ENCODE data around the gene MMRN2. TPM values are rescaled to one million over a fixed set of nuclear protein-coding genes. Genes with fewer than 3 reads are reported as not detected.

MMRN2 gene
- total RNA-seq, 6 donors from 2014 or later: 18.8 to 76.8 (median 31.3) TPM

DNA sequence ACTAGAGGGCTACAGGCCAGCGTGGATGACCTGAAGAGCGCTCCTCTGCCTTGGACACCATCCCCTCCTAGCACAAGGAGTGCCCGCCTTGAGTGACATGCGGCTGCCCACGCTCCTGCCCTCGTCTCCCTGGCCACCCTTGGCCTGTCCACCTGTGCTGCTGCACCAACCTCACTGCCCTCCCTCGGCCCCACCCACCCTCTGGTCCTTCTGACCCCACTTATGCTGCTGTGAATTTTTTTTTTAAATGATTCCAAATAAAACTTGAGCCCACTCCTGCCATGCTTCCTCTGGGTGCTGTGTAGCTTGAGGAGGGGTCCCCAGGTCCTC, 5.5 kb upstream of the MMRN2 start:
- no peaks in the 10 kb centered on the region for H3K27me3 ChIP-seq
- 89 to 93% methylated on average over 7 of the region's 7 CpGs for WGBS, 2 donors
- no peak overlapping the region for H3K27ac ChIP-seq
- no peaks in the 10 kb centered on the region for H3K9me3 ChIP-seq
- H3K4me1 ChIP-seq: peaks cover 38 to 52% (median 48%) of the 10 kb centered on the region in 4 donors
- H3K36me3 ChIP-seq: no peaks in the 10 kb centered on the region
- H3K4me3 ChIP-seq: no peak overlapping the region
- DNase-seq (peak in 1 of 2 donors; percentile 17), ATAC-seq (ENCODE audit: low FRiP score in 2 of 2) (no peak)
- no peak for TF ChIP-seq EP300 (IDR thresholded peaks at IDR 0.05)
- TF ChIP-seq POLR2AphosphoS5 (IDR thresholded peaks at IDR 0.05): no peak
- TF ChIP-seq, protein P1, sequence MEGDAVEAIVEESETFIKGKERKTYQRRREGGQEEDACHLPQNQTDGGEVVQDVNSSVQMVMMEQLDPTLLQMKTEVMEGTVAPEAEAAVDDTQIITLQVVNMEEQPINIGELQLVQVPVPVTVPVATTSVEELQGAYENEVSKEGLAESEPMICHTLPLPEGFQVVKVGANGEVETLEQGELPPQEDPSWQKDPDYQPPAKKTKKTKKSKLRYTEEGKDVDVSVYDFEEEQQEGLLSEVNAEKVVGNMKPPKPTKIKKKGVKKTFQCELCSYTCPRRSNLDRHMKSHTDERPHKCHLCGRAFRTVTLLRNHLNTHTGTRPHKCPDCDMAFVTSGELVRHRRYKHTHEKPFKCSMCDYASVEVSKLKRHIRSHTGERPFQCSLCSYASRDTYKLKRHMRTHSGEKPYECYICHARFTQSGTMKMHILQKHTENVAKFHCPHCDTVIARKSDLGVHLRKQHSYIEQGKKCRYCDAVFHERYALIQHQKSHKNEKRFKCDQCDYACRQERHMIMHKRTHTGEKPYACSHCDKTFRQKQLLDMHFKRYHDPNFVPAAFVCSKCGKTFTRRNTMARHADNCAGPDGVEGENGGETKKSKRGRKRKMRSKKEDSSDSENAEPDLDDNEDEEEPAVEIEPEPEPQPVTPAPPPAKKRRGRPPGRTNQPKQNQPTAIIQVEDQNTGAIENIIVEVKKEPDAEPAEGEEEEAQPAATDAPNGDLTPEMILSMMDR (IDR thresholded peaks at IDR 0.05): no peak
- TF ChIP-seq POLR2A (IDR thresholded peaks at IDR 0.05): no peak

DNA sequence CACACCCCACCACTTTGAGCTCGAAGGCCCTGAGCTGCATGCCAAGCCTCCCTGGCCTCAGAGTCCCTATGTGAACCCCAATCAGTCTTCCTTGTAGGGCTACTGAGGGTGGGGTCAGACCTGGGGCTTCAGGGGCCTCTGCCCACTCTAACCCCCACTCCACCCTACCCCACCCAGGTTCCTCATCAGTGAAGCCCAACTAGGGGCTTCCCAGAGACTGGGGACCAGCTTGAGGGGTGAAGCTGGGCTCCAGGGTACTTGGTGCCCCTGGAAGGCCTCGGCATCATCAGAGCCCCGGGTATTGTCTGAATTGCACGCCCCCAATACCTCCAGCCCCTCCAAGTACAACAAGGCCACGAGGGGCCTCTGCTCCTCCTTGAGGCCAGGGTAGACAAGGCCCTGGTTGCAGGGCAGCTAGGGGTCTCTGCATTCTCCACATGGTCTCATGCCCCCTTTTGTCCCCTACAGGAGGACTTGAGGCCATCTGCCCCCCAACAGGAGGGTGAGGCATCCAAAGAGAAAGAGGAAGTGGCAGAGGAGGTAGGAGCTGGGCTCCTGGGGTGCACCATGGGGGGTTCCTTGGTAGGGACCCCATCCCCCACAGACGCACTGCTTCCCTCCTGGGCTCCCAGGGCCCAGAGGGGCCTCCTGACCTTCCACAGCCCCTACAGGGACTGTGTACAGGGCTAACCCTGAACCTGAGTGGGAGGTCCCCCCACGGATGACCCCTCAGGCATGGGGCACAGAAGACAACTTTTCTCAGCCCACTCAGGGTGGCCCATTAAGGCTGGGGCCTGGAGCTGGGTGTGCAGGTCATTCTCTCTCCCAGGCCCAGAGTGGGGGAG, 4.9 kb upstream of the MMRN2 start:
- TF ChIP-seq EP300 (IDR thresholded peaks at IDR 0.05) (no peak), POLR2A (IDR thresholded peaks at IDR 0.05) (no peak), POLR2AphosphoS5 (IDR thresholded peaks at IDR 0.05) (no peak)
- TF ChIP-seq, protein P1 (IDR thresholded peaks at IDR 0.05): no peak
- WGBS, 2 donors: 87% methylated on average over 7 of the region's 7 CpGs; no CpG with 5 or more reads in 1 of the 2 donors
- no peaks in the 10 kb centered on the region for H3K9me3 ChIP-seq
- peaks cover 36 to 52% (median 47%) of the 10 kb centered on the region in 4 donors for H3K4me1 ChIP-seq
- ATAC-seq (ENCODE audit: low FRiP score in 2 of 2): no peak
- H3K36me3 ChIP-seq: no peaks in the 10 kb centered on the region
- H3K27me3 ChIP-seq: no peaks in the 10 kb centered on the region
- no peak overlapping the region for H3K27ac ChIP-seq
- peak in 1 of 2 donors; percentile 17 for DNase-seq
- no peak overlapping the region for H3K4me3 ChIP-seq

DNA sequence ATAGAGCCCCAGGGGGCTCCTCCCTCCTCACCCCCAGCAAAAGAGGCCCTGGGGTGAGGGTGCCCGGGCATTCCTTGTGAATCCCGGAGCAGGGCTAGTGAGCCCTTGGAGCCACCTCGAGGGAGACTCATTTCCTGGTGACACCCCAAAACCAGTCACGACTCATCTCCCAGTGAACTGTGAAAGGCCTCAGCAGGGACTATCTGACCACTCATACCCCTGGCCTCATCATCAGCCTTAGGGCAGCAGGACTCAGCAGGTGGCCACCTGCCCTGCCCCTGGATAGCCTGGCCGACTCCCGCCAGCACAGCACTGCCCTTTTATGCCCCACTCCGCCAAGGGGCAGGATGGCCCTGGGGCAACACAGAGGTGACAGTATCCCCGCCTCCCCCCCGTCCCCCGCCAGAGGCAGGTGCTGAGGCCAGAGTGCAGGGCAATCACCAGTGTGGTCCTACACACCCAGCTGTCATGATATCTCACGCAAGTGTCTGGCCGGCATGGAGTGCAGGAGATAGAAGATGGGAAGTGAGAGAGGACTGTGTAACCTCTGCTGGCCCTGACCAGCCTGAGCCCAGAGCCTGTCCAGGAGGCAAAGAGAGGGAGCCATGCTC, 4.2 kb upstream of the MMRN2 start:
- peaks cover 28 to 46% (median 40%) of the 10 kb centered on the region in 4 donors for H3K4me1 ChIP-seq

DNA sequence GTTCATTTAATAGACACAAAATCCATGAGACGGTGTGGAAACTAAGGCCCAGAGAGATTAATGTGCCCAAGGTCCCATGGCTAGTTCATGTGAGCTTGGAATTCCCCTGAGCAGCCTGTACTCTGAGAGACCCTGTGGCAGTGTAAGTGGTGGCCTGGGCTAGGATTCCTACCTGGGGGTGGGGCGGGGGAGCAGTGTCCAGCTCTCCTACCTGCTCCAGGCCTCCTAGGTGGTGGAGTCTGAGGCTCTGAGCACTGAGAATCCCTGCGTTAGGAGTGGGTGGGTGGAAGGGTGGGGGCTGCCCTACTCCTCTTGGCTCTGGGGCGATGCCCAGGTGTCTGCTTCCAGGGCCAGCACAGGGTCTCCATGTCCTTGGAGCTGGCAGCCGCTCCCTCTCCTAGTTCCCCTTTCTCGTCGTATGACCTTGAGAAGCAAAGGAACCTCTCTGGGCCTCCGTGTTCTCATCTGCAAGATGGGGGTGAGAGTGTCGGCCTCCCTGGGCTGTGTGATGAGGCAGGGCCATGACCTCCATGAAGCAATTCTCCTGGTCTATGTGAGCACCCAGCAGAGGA, 3.5 kb upstream of the MMRN2 start:
- DNase-seq (peak in 1 of 2 donors; percentile 15), ATAC-seq (ENCODE audit: low FRiP score in 2 of 2) (no peak)
- 86 to 93% methylated on average over 6 to 9 of the region's 9 CpGs for WGBS, 2 donors

More for the DNA sequence above, 4.2 kb upstream of the MMRN2 start:
- WGBS, 2 donors: 90 to 91% methylated on average over 2 to 12 of the region's 12 CpGs
- H3K4me3 ChIP-seq: no peak overlapping the region
- TF ChIP-seq, protein P1 (IDR thresholded peaks at IDR 0.05): no peak
- TF ChIP-seq POLR2A (IDR thresholded peaks at IDR 0.05): no peak
- TF ChIP-seq POLR2AphosphoS5 (IDR thresholded peaks at IDR 0.05): no peak
- no peak for TF ChIP-seq EP300 (IDR thresholded peaks at IDR 0.05)
- no peaks in the 10 kb centered on the region for H3K27me3 ChIP-seq
- H3K36me3 ChIP-seq: no peaks in the 10 kb centered on the region
- H3K9me3 ChIP-seq: no peaks in the 10 kb centered on the region
- peak; percentile 16 to 63 for DNase-seq
- no peak for ATAC-seq (ENCODE audit: low FRiP score in 2 of 2)
- no peak overlapping the region for H3K27ac ChIP-seq

More for the DNA sequence above, 3.5 kb upstream of the MMRN2 start:
- Histone ChIP-seq H3K36me3 (no peaks in the 10 kb centered on the region), H3K9me3 (no peaks in the 10 kb centered on the region), H3K4me3 (no peak overlapping the region), H3K4me1 (peaks cover 22 to 42% (median 34%) of the 10 kb centered on the region in 4 donors), H3K27ac (no peak overlapping the region), H3K27me3 (no peaks in the 10 kb centered on the region)
- TF ChIP-seq POLR2AphosphoS5 (IDR thresholded peaks at IDR 0.05) (no peak), EP300 (IDR thresholded peaks at IDR 0.05) (no peak), POLR2A (IDR thresholded peaks at IDR 0.05) (no peak)
- TF ChIP-seq, protein P1 (IDR thresholded peaks at IDR 0.05): no peak

All from upper lobe of left lung (tissue), 6 donors.